Stimulated activated CD8-positive, alpha-beta memory T cell treated with anti-CD3 and anti-CD28 coated beads, Interleukin-15, amount 100 ng/mL, for 1 hour (primary cell): Measurements from ENCODE around the gene FSHR.

ENCODE experiments used
- DNase-seq: peaks from one replicate; pipeline ENCODE4 v3.0.0-alpha.2; 2020; ENCODE audit warnings: low read depth

Gene FSHR, protein sequence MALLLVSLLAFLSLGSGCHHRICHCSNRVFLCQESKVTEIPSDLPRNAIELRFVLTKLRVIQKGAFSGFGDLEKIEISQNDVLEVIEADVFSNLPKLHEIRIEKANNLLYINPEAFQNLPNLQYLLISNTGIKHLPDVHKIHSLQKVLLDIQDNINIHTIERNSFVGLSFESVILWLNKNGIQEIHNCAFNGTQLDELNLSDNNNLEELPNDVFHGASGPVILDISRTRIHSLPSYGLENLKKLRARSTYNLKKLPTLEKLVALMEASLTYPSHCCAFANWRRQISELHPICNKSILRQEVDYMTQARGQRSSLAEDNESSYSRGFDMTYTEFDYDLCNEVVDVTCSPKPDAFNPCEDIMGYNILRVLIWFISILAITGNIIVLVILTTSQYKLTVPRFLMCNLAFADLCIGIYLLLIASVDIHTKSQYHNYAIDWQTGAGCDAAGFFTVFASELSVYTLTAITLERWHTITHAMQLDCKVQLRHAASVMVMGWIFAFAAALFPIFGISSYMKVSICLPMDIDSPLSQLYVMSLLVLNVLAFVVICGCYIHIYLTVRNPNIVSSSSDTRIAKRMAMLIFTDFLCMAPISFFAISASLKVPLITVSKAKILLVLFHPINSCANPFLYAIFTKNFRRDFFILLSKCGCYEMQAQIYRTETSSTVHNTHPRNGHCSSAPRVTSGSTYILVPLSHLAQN

DNA sequence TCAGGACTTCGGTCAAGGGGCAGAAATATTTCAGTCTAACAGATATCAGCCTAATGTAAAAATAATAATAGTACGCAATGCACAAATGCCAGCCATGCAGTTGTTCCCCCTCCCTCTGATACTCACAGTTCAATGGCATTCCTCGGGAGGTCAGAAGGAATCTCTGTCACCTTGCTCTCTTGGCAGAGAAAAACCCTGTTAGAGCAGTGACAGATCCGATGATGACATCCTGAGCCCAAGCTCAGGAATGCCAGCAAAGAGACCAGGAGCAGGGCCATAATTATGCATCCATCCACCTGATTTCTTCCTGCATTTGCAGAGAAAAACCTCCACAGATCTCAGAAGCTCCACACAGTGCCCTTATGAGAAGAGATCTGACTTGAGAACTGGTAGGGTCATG is at the start of gene FSHR:
Gene FSHR, minus strand, starts transcription at position 376 of the 400 bp plus-strand sequence. Its CDS starts 98 bp downstream, at position 278.
- DNase-seq = no peak

DNA sequence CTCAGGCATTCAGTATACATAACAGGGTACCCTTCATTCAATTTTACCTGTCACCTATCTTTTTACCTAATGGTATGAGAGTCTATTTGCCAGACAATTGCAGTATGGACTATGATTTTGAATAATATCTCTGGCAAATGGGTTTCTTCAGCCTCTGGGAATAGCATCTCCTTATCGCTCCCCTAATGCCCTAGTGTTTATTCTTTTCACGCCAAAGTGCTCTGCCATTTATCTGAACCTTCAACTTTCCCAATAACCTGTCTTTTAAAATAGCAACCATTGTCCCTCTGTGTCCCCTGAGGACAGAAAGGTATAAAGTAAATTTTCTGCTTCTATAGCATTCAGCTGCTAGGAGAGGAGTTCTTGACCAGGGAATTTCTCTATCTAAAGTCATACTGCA is 45.0 kb upstream of the FSHR start:
- DNase-seq = no peak

DNA sequence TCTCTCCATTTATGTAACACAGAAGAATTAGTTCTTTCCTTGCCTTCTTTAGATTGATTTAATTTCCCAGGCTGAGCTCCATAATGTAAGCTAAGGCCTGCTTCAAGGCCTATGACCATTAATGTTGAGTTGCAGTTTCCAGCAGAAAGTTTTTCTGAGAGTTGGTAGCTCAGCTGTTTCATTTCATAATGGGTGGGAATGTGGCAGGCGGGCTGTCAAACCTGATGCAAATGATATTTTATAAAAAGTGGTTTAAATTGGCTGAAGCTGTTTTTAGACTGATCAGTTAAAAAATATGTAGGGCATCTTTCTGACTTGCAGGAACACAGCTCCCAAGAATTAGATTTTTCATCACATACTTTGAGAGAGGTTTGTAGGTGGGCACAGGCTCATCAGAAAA is 40.4 kb upstream of the FSHR start:
- no peak for DNase-seq

DNA sequence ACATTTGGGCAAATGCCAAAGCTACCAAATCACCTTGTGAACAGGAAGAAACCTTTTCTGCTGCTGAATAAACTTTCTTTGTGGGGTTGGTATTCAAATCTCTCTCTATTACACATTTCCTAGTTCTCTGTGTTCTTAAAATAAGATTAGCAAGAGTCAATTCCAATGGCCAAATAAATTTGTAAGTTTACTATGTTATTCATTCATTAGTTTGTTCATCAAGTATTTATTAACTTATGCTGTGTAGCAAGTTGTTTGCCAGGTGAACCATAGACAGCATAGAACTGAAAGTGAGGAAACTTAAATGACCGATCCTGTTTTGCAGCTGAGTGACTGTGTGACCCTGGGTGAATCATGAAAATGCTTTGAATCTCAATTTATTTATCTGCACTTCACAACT is 37.7 kb upstream of the FSHR start:
- no peak for DNase-seq

DNA sequence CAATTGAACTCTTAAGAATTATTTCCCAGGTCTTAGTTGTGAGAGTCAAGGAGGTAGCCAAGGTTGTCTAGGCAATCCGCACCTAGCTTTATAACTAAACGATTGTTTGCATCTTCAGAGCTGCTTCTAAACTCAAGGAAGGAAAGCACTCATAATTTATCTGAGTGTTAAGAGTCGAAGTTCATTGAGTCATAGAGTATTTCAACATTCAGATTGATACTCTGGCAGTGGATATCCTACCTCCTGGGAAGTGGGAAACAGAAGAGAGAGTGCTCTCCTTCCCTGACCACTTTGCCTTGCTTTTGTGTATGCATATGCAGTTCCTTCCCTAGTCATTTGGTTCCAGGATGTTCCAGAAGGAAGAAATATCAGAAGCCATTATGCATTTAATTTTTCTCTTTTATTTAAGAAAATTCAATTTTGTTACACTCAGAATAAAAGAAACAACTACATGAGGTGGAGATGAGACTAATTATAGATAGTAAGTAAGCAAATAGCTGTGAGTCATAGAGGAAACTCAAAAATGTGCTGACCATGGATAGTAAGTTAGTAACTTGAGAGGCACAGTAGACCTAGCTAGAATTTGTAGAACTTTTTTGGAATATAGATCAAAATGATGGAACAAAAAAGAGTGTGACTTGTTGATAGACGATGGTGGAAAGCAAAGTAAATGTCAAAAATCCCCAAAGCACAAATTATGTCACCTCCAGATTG is 35.4 kb upstream of the FSHR start:
- DNase-seq = no peak

DNA sequence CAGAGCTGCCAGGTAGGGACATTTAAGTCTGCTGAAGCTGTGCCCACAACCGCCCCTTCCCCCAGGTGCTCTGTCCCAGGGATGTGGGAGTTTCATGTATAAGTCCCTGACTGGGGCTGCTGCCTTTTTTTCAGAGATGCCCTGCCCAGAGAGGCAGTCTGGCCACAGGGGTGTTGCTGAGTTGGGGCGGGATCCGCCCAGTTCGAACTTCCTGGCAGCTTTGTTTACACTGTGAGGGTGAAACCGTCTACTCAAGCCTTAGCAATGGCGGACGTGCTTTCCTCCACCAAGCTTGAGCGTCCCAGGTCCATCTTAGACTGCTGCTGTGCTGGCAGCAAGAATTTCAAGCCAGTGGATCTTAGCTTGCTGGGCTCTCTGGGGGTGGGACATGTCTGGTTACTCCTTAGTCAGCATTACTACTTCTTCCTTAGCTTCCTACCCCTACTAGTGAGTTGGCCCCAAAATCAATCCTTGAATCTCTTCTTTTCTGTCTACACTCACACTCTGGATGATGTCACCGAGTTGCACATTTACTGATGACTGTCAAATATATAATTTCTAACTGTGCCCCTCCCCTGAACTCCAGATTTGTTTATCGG is 31.8 kb upstream of the FSHR start:
- no peak for DNase-seq

DNA sequence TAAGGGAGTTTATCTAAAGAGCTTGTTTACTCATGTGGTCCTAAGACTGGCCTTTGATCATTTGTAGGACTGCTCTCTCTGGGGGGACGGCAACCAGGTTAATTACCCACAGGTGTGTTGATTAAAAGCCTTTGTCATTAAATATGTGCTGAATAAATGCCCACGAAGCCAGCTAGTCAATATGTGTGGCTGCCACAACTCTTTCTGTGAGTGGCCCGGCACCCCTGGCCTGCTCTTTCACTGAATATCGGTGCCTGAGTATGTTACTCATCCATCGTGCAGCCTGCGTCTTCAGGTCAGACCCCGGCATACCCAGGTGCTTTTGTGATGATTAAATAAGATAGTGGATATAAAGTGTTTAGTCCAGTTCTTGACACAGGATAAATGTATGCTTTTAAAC is 24.3 kb upstream of the FSHR start:
- DNase-seq = no peak

DNA sequence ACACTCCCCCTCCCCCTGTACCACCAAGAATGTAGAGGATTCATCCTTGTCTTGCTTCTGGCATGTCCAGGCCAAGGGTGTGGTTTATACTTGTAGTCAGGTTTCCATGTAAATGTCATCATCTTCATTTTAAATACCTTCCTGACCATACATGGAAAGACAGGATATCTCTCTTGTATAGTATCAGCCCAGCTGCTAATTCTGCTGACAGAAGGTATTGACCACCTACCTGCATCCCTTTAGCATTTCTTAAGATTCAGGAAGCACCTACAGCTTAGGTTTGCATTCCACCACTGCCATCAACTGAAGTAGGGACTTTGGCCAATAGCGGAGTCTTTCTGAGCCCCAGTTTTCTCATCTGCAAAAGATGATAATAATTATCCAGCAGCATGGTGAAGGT is 22.9 kb upstream of the FSHR start:
- DNase-seq = no peak

DNA sequence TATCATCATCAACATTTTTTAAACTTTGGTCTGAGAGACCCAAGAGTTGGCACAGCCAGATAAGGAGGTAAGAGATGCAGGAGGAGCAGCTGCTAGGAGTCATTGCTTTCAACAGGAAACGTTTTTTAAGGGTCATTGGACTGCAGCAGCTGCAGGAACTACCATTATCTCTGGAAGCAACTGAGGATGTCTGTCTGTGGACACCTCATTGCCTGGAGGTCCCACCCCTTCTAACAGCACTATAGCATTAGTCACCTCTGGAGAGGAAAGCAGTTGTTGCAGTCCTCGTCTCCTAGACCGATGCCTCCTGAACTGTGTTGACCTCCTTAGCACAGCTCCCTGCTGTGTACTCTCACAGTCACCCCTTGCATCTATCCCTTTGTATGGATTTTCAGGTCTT is 21.5 kb upstream of the FSHR start:
- no peak for DNase-seq

DNA sequence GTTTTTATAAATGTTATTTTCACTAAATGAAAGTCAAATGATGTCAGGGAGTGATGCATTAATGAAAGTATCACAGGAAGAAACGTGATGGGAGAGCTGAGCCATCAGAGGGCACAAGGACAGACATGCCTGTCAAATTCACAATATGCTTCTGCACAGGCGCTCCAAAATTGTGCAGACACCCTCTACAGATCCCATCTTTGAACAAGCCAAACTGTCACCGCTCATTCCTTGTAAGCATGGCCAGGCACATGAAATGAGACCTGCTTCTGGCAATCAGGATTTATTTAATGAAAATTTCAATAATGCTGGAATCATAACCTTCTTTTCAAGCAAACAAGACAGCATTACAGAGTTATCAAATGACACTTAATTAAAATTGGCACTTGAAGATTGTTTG is 20.4 kb upstream of the FSHR start:
- DNase-seq = no peak

DNA sequence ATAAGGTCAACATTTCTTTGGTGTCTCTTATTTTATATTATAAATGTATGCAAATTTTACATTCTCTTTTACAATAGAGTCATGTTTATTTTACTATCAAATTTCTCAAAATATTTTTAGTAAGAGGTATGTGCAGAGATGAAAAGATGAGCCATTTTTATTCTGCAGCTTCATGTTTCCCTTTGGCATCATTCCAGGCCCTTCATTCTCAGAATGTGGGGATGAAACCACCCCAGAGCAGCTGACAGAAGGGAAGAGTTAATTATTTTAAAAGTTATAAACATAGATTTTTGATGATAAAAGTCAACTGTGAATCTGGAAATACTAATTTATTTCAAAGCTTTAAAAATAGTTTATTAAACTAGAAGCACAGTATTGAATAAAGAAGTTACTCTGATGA is 12.8 kb upstream of the FSHR start:
- DNase-seq = no peak

DNA sequence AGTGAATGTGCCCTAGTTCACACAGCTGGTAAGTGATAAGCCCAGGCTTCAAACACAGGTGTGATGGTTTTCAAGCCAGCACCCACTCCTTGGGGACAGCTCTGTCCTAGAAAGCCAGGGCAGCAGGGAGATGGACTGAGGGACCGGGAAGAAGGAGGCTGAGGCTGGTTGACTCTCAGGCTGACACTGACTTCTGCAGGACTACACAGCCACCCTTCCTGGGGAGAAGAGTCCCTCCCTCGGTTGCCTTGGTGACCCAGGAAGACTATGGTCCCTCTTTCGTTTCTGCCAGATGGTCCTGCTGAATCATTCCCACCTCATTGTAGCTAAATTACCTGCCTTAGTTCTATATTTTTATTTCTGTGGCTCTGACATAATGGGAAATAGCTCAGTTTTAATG is 11.3 kb upstream of the FSHR start:
- no peak for DNase-seq

DNA sequence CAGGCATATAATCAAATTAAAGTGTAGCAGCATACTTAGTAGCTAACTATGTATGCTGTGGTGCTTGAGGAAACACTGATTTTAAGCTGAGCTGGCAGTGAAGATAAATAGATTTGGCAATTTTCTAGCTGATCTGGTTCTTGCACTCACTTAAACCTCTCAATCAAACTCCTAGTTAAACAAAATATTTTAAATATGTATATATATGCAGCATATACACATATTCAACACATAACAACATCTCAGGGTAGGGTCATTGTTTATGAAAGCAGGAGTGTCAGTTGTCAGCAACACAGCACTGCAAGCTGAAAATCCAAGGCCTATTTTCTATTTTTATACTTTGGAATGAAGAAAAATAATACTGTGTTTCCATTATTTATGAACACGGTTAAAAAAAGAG is 10.4 kb upstream of the FSHR start:
- no peak for DNase-seq

DNA sequence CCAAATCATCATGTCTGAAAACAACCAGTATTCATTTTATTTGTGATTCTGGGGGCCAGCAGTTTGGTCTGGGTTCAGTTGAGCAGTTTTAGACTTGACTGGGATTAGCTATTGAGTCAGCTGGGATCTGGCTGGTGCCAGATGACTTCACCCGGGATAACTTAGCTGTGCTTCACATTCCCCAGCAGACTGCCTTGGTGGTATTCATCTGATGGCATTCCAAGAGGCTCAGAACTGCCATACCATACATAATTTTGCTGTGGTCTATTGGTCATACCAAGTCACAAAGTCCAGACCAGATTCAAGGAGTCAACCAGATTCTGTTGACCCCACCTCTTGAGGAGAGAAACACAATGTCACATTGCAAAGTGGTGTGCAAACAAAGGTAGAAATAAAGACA is 7.8 kb upstream of the FSHR start:
- no peak for DNase-seq

DNA sequence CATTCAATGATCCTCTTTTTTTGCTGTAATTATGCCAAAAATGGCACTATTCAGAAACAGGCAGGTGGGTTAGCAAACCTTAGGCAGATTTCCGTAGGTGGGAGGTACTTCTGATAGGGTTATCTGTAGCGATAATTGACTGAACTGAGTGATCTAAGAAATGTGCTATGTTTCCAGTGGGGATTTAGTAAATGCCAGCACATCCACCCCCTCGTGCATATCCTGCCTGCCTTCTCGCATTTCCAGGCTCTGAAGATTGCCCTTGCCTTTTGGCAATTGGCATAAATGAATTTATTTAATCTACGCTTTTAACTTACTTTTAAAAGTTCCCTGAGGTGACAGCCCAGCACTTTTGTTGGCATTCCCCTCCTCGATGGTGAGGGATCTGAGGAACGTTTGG is 576 bp upstream of the FSHR start:
- no peak for DNase-seq

DNA sequence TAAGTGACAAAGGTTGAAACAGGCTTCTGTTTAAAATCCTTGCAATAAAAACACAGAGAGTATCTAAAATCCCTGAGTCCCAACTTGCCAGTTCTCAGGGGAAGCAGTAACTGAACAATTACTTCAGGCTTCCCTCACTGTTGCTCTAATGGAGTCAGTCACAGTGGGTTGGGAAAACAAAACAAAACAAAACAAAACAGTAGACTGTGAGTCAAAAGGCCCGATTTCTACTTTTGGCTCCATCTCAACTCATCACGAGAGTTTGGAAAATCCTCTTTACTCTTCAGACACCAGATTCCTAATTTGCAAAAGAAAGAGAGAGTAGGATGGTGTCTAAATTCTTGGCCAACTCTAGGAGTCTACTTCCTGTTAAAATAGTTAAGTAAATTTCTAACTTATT is 1.1 kb downstream of the FSHR start:
- DNase-seq = no peak

DNA sequence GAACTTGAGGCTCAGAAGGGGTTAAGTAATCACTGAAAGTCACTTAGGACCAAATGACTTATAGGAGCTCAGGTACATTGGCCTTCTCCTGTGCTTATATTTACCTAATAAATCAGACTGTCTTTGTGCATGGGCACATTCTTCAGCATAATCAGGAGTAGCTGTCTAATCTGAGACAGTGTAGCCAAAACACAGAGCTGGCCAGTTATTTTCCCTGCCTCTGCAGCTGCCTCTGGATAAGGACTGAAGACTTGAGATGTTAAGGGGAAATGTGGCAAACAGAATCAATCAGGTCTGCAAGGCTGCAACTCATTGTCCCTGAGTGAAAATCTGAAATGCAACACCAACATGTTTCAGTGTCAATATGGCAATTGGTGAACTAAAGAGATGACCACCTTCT is 1.5 kb downstream of the FSHR start:
- DNase-seq = no peak

DNA sequence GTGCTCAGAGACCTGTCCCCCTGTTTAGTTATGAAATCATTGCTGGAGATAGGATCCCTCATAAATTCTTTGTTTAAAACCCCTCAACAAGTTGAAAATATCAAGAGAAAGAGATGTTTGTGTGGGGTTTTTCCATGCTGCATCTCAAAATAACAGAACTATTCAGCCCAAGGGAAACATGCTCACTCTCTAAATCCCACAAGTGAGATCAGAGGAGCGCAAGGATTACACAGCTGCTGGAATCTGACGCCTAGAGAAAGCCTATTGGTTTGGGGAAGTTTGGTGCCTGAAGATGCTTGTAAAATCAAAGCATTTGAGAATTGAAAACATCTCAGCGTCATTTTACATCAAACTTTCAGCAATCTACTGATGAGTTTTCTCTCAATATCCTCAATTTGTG is 7.9 kb downstream of the FSHR start:
- DNase-seq = no peak

DNA sequence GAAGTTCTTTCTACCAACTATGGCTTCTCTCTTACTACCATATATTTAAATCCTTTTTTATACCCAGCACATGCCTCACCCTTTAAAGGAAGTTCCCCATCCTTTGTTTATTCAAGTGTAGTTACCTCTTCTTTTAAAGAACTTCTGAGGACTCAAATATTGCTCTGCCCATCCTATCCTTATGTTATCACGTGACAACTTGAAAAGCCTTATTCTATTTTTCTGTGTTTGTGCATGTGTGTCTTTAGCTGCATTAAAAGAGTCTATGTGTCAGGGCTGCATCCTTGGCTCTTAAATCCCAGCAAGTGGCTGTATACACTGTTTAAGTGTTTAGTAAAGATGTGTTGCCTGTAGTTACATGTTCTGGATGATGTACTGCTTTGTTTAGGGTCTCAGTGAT is 22.5 kb downstream of the FSHR start:
- no peak for DNase-seq

DNA sequence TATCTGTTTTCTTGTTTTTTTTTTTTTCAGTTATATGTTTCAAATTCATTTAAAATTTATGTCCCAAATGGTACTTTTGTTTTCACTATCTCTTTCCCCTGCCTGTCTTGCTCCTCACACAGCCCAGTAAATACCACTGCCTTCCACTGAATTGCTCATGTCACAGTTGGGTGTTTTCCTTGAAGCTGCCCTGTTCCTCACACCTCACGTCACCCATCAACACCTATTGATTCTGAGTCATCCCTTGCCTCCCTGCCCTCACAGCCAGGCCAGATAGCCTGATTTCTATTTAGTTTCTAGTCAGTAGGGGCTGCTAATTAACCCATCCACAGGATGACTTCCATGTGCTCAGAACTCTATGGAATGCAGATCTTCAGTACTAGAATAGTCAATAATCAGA is 25.3 kb downstream of the FSHR start:
- DNase-seq = no peak

DNA sequence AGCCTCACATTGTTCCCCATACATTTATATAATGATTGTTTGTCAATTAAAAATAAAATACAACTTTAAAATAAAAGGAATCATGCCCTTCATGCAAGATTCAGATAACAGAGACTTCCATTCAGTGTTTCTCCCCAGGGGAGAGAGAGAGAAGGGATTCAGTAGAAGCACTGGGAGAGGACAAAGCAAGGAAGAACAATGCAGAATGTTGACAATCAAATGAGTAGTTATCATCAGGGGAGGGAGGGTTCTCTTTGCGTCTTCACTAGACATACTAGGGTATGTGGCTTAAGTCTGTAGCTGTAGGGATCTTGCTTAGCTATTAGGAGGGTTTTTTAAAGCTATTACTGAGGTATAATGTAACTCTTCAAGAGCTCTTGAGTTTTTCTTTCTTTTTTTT is 30.7 kb downstream of the FSHR start:
- DNase-seq = no peak

DNA sequence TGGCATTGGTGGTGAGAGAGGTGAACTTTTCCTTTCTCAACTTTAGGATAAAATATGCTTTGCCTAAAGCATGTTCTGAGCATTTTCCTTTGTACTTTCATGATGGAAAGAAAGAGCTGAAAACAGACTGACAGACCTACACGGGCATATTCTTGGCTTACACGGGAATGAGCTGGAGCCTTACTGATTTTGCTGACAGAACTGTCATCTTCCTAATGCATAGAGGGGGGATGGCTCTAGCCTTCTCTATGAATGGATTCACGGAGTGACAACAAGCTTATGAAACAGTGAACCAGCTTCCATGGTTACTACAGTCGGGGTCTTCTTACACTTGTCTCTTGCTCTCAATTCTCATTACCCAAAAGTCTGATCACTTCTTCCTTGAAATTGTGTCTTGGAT is 32.2 kb downstream of the FSHR start:
- no peak for DNase-seq

DNA sequence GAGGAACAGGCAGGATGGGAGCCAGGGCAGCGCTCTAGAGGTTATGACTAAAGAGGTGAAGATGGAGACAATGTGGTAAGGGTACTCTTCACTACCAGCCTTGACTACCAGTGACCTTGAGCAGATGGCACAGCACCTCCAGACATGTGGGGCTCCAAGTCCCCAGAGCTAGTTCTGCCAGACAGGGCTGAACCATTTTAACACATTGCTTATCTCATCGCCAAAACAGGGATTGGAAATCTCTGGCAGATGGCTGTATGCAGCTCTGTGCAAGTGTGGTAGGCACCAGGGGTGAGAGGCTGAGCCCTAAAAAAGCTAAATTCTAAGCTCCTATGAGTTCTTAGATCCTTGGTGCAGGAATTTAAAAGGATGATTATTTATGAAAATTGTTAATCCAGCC is 41.3 kb downstream of the FSHR start:
- no peak for DNase-seq
